Ramos (cell line): ENCODE measurements around the gene IDUA.
"Not testable (repeated sequence)": the region's sequence is repeated elsewhere in the genome, so short reads cannot be mapped to it uniquely, and the experiment has no call there.

Source experiments
- in situ Hi-C: fragments of 300-500 bp; cut with MboI; formaldehyde crosslinking; loops from one replicate; pipeline ENCODE4 v1.14.3; 2022; ENCODE audit warnings: low sequenced_read_pairs; ENCODE audit not compliant: unreplicated experiment

The IDUA gene

DNA sequence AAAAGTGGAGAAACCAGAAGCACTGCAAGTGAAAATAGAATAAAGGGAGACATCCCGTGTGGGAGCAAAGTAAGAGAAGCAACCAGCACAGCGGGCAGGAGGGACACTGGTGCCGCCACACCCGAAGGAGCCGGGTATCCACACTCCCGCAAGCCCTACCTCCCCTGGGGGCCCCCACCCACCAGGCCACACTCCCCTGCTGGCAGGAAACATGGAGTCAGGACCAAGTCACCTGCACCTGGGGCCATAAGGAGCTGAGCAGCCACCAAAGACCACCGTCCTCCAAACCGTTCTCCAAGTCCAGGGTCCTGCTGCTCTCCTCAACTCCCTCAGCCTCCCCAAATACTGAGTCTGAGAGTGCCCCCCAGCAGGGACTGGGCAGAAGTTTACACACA is 55.1 kb downstream of the IDUA start:
- in situ Hi-C loops: no loop called here

DNA sequence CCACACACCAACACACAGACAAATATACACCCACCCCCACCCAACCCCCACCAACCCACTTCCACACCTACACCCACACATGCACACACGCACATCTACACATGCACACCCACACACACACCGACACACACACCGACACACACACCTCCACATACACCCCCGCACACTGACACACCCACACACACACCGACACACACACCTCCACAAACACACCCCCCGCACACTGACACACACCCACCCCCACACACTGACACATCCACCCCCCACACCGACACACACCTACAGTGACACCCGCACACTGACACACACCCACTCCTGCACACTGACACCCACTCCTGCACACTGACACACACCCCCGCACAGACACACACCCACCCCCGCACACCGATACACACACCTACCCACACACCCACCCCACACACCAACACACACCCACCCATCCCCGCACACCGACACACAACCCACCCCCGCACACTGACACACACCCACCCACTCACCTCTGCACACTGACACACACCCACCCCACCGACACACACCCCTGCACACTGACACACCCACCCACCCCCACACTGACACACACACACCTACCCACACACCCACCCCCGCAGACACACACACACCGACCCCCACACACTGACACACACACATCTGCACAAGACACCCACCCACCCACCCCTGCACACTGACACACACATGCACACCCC is 55.7 kb downstream of the IDUA start:
- in situ Hi-C loops: no loop called here

DNA sequence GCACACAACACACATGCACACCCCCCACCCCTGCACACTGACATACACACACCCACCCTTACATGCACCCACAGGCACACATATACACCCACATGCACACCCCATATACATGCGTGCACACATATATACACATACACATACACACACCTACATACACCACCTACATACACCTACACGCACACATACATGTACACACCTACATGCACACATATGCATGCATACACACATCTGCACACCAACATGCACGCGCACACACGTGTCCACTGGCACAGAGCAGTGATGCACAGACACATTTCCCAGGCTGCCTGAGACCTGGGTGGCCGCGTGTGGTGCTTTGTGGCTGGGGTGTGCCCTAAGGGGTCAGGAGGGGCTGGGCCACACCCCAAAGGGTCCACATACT is 56.3 kb downstream of the IDUA start:
- in situ Hi-C loops: no loop called here

DNA sequence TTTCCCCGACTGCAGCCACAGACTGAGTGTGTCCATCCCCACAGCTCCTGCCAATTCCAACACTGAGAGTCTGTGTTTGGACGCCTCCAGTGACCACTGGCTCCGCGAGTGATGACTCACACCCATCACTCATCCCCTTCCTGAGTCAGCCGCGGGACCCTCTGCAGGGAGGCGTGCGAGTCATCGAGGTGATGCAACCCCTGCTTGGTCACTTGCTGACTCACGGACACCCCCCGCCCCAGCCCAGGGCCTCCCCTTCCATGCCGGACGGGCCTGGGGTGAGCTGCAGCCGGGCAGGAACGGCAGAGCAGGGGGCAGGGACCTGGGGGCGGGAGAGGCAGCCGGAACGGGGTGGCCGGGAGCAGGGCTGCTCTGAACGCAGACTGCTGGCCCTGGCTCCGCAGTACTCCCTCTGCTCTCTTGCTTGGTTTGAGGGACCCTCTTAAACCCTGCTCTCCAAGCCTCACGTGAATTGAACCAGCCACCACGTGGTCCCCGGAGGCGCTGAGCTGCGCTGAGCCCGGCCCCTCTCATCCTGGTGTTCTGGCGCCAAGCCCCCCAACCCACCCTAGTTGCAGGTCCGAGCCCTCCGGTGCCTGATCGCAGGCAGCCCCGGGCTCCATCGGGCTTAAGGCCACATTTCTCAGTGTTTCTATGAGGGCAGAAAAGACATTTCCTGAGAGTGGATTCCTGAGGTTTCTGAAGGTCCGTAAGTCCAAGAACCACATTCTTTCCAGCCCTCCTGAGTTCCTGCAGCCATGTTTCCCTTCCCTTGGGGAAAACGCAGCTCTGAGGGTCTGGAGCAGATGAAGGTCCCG is 57.0 kb downstream of the IDUA start:
- in situ Hi-C loops: no loop called here

DNA sequence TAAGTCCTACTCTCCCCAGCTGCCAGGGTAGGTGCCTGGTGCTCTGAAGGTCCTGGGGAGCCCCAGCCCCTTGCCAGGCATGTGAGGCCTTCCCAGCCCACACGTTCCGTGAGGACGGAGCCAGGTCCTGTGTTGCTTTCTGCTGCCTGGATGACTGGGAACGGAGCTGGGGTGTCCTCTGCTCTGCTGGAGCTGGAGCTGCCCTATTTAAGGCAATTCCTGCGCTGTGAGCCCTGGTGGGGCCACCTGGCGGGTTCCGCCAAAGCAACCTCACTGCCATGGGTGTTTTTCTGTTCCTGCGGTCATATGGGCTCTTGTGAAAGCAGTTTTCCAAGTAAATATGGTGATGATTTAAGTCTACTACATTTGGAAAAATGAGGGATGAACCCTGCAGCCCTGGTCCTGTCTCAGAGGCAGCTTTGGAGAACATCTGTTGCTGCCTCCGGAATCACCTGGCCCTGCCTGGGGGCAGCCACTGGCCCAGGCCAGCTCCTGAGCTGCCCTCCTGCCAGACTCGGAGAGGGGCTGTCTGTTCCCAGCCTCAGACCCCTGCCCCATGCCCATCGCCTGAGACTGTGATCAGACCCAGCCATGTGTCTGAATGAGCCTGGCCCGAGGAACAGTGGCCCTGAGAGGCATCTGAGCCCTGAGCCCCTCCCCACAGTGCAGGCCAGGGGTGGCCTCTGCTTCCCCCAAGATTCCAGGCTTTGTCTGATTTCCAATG is 57.8 kb downstream of the IDUA start:
- in situ Hi-C loops: no loop called here

DNA sequence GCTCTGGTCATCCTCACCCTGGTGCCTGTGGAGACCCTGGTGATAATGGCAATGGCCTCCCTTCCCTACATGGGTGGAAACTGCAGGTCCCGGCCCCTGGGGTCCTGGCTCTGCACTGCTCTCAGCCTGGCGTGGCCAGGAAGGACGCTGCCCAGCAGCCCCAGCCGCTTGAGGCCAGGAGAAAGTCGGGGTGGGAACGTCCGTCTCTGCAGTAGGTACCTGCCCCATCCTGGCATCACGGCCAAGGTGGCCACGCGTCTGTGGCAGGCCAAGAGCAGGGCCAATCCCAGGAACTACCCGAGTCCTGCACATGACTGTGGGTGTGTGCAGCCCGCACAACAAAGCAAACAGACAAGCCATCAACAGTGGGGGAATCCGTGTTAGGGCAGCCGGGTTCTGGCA is 58.4 kb downstream of the IDUA start:
- in situ Hi-C loops: no loop called here

DNA sequence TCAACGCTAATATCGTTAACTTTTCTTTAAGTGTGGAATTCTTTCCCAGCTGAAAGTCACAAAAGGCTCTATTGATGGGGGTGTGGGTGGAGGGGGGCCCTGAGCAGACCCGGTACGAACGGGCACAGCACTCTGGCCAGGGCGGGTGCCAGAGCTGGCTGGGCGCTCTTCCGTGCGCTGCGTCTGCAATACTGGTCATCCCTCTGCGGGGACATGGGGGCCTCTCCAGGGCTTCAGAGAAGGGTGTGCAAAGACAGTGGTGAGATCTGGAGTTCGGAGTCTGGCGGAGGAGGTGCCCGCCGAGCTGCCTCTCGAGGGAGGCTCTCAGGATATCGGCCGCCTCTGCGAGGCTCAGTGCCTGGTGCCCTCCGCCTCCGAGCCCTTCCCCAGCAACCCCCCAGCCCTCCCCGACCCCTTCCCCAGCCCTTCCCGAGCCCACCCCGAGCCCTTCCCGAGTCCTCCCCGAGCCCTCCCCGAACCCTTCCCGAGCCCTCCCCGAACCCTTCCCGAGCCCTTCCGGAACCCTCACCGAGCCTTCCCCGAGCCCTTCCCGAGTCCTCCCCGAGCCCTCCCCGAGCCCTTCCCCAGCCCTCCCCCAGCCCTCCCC is 58.9 kb downstream of the IDUA start:
- in situ Hi-C loops: no loop called here

DNA sequence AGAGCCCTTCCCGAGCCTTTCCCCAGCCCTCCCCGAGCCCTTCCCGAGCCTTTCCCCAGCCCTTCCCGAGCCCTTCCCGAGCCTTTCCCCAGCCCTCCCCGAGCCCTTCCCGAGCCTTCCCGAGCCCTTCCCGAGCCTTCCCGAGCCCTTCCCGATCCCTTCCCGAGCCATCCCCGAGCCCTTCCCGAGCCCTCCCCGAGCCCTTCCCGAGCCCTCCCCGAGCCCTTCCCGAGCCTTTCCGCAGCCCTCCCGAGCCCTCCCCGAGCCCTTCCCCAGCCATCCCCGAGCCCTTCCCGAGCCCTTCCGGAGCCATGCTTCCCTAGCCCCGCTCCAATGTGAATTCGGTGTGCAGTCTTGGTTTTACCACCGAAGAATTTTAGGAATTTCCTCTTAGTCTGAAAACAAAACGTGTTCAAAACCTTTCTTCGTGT is 59.8 kb downstream of the IDUA start:
- in situ Hi-C loops: not testable (repeated sequence)

DNA sequence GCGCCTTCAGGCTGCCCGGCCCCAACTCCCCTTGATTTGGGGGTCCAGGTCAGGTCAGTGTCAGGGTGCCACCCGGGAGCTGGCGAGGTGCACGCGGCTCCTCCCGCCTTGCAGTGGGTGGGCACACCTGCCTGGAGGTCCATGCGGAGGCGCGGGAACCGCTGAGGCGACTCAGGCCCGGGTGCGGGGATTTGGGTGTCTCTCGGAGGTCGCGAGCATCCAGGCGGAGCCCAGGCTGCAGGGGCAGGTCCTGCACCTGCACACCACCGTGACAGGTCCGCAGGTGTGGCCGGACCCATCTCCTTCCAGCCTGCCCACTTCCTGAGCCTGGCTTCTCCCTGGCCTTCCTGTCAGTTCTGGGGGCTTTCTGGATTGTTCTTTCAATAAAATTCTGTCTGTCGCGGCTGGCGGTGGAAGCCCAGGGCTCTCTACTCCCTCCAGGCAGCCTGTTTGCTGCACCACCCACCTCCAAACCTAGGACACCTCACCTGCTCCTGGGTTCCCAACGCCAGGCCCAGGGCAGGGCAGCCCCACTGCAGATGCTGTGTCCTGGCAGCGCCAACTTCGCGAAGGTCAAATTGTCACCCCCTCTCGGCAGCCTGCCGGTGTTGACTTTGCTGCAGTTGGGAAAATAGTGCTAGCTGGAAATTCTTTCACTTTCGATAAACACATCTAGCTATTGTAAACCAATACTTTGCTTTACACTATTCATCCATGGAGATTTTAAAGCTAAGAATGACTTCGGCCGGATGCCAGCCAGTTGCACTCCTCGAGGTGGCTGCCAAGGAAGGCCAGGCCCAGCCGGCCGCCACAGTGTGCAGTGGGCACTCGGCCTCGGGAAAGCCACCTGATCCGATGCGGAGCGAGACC is 60.5 kb downstream of the IDUA start:
- in situ Hi-C loops: no loop called here

DNA sequence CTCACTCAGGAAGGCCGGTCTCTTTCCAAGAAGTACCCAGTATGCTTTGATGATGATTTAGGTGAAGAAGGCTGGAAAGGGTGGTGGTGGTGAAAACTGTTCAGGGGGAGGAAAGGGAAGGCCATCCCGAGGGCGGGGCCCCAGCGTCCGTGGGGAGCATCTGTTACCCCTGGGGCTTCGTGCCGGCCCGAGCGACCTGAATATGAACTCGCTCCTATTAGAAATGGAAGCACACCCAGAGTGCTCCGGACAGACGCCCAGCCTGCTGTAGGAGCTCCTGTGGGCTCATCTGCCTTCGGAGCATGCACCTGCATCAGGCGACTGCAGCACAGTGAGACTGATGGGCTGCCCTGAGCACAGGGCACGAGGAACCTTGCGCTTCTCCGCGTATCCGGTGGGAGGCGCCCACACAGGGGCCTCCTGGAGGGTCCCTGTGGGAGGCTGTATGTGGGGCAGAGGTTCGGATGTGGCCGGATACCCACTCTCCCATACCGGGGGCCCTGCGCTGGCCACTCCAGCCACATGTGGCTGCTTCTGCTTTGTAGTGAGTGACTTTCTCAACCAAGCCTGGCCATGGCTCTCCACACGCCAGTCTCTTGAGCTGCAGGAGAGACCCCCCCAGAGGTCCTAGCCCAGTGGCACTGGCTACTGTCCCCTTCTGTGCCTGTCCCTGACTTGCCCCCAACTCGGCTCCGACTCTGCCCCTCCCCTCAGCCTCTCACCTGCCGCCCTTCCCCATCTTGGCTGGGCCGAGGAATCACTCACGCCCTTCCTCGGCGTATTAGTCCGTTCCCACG is 61.3 kb downstream of the IDUA start:
- in situ Hi-C loops: no loop called here

DNA sequence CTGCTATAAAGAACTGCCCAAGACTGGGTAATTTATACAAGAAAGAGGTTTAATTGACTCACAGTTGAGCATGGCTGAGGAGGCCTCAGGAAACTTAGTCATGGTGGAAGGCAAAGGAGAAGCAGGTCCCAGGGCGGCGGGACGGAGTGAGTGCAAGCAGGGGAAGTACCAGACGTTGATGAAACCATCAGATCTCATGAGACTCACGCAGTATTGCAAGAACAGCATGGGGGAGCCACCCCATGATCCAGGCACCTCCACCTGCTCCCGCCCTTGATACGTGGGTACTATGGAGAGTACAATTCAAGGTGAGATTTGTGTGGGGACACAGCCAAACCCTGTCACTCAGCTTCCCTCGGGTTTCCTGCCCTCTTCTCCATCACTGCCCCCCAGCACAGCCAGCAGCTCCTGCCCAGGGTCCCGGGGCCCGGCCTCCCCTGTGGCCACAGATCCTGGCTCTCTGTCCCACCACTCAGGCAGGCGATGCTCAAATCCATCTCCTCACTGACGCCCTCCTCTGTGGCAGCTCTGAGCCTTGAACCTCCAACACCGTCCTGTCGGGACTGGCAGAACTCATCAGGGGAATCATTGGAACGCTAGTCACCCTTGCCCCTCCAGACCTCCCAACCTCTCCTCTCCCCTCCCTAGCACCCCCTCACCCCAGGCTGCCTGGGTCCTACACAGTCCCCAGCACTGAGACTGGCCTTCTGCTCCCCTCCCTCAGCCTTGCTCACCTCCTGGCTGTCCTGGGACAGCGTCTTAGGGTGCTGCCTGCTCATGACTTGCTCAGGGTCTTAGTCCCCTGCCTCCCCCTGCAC is 62.1 kb downstream of the IDUA start:
- in situ Hi-C loops: no loop called here

DNA sequence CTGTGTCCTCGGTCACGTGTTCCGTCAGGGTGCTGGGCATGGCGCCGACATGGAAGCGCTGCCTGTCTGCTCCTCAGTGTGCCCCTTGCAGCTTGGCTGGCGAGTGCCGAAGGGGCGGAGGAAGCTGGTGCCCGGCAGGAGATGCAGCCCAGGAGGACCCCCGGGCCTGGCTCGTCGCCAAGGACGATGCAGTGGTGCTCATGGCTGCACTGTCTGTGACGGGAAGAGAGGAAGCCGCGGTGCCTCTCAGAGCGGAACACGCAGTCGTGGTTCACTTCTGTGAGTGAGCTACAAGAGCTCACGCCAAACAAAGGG is 62.7 kb downstream of the IDUA start:
- in situ Hi-C loops: no loop called here

DNA sequence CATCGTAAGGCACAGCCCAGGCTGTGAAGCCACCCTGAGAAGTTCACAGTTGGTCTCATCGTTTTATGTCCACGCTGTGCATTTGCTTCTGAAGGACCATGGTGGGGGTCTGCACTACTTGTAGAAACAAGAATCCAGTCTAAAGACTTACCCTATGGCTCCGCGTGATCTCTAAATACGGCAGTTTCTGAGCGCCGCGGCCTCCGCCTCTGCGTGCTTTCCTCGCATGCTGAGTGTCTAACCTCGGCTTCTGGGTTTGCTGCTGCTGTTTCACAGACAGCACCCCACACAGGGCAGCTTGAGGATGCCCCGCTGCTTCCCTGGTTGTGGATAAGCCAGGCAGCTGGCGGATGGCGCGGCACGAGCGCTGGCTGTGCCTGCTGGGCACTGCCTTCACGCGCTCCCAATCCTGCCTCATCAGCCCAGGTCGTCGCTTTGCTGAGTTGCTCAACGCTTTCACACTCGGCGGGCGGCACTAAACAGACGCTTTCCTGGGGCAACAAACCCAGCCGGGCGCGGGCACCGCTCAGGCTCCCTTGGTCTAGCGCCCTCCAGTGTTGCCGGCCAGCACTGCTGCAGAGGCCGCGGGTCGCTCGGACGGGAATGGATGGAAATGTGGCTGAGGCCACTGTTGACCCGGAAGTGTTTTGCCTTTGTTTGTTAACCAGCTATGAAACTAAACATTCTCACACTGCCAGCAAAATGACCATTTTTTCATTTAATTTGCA is 63.8 kb downstream of the IDUA start:
- in situ Hi-C loops: no loop called here

DNA sequence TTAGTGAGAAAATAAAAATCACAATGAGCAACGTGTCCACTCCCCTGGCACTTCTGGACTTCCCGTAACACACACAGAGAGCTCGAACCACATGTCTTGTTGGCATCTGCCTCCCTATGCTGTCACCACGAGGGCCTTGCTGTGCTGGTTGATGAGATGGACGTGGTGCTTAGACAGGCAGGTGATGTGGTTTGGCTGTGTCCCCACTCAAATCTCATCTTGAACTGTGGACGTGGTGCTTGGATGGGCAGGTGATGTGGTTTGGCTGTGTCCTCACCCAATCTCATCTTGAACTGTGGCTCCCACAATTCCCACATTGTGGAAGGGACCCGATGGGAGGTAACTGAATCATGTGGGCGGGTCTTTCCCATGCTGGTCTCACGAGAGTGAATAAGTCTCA is 64.6 kb downstream of the IDUA start:
- in situ Hi-C loops: no loop called here

DNA sequence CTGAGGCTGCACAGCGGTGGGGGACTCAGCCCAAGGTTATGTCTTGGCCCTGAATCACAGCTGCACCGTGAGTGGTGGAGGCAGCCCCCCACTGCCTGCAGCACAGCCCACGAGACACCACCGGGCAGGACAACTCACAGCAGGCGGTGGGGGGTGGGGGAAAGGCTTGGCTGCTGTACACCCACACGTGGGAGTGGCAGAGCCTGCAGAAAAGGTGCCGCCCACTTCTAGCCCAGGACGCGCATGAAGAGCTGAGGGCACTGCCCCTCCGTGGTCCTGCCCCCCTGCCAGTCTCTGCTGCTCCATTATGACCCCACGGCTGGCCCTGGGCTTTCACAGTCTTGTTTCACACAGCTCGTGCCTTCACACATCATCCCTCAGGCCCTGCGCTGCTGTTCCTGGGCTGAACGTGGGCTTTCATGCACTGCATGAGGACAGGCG is 65.4 kb downstream of the IDUA start:
- in situ Hi-C loops: no loop called here

DNA sequence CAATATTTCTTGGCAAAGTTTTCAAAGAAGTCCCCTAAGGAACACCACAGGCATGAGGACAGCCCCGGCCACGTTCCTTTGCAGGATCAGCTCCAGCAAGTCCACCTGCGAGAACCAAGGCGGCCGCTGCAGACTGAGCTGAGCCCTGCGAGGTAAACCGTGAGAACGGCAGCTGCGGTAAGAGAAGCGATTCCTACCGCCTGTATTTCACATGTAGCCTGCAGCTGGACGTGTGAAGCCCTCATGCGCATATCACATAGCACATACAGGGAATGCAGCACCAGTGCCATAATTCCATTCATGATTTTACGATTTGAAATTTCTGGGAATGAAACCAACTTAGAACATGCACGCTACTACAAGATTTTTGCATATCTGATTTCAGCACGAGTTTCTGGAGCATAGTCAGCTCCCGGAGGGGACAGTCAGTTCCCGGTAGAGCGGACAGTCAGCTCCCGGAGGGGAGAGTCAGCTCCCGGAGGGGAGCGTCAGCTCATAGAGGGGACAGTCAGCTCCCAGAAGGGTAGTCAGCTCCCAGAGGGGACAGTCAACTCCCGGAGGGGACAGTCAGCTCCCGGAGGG is 66.3 kb downstream of the IDUA start:
- in situ Hi-C loops: no loop called here

DNA sequence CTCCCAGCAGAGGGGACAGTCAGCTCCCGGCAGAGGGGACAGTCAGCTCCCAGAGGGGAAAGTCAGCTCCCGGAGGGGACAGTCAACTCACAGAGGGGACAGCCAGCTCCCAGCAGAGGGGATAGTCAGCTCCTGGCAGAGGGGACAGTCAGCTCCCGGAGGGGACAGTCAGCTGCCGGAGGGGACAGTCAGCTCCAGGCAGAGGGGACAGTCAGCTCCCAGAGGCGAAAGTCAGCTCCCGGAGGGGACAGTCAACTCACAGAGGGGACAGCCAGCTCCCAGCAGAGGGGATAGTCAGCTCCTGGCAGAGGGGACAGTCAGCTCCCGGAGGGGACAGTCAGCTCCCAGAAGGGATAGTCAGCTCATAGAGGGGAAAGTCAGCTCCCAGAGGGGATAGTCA is 67.0 kb downstream of the IDUA start:
- in situ Hi-C loops: not testable (repeated sequence)
